HG02970 (cell line): ENCODE measurements around the gene PHC2.
"Not testable (repeated sequence)": the region's sequence is repeated elsewhere in the genome, so short reads cannot be mapped to it uniquely, and the experiment has no call there.

Source experiments
- ATAC-seq: cut with Tn5 transposase; IDR thresholded peaks from one replicate; pipeline ENCODE4 v1.9.1; 2021; ENCODE audit warnings: mild to moderate bottlenecking, moderate library complexity, moderate number of reproducible peaks; ENCODE audit not compliant: unreplicated experiment, low FRiP score

The PHC2 gene

DNA sequence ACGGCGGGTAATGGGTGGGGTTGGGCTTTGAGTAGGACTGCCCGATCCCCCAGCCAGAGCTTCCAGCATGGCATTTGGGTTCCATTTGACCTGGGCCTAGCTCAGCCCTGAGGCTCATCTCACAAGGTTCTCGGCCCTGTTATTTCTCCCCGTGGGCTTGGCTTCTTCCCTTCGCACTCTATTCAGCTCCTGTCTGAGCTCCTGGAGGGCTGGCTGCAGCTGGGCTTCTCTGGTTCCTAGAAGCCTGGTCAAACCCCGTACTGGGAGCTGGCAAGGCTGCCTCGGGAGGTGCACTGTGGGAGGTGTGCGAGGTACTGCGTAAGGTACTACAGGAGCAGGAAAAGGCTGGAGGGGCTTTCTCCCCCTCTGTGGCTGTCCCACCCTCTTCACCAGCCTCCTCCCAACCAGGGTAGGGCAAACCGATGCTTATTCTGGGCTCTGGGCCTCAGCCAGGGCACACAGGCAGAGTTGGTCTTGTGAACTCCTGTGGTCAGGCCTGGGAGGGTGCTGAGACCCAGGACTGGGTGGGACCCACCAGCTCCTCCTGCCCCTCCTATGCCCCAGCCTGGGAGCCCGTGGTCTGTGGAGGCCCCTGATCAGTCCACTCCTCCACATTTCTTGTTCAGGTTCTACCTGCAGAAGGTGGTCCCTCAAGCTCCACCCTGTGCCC lies 110.8 kb downstream of the PHC2 start:
- no peak for ATAC-seq

GRCh38 chr1:33319186-33319948 lies 111.5 kb downstream of the PHC2 start:
- no peak for ATAC-seq

DNA sequence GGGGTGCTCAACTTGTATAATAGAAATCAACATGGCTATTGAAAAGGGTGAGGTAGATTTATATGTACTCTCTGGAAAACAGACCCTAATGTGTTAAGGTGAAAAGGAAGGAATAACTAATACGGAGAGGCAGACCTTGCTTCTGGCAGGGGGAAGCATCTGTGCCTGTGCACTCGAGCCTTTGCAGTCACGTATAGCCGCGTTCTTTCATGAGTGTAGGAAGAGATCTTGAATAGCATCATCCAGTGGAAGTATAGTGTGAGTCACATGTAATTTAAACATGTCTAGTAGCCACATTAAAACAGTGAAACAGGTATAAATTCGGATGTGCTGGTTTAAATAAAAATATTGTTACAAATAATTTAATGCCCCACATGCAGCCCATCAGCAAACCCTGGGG lies 112.9 kb downstream of the PHC2 start:
- no peak for ATAC-seq

- ATAC-seq: no peak
Observed at GRCh38 chr1:33317354-33317753, 113.5 kb downstream of the PHC2 start.

- ATAC-seq: no peak
Observed at GRCh38 chr1:33316601-33317000, 114.3 kb downstream of the PHC2 start.

GRCh38 chr1:33314416-33314815 lies 116.5 kb downstream of the PHC2 start:
- ATAC-seq: no peak

- ATAC-seq: no peak
Observed at GRCh38 chr1:33312413-33312749, 118.5 kb downstream of the PHC2 start.

DNA sequence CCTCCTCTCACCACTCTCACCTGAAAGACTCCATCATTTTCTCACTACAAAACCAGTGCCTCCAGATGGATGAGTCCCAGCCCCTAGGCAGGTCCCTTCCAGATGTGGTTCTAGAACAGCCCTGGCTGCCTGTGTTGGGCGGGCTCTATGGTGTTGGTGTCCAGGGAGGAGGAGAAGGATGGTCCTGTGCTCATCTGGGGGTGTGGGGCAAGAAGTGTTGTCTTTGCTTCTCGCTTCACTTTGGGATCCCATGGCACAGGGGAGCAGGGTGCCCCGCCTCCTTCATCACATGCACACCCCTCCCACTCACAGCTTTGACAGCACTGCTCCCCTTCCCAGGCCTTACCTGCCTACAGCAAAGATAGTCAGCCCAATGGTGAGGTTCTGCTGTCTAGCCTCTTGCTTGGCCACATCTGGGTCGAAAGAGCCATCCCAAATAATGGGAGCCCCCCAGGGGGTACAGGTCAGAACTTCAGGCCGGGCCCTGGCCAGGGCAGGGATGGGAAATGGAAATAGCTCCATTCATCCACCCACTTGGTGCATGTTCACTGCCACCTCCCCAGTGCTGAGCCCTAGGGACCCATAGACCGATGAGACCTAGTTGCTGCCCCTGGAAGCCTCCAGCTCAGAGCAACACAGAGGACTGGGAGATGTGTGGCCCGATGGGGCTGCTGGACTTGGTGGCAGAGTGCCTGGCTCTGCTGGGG lies 119.0 kb downstream of the PHC2 start:
- no peak for ATAC-seq

DNA sequence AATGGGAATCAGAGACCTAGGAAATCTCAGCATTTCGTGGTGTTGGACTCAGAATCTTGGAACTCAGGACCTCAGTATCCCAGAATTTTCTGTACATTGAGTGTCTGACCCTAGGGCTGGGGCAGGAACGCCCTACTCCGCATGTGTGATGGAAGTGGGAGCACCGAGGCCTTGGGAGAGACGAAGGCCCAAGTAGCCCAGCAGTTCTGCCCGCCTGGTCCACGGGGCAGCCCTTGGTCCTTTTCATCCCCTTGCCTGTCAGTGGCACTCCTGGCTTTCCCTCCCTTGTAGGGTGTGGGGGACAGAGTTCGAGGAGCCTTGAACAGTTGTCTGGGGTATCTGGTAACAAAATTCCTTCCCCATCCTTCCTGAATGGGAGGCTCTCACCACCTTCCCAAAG lies 120.2 kb downstream of the PHC2 start:
- ATAC-seq: no peak

GRCh38 chr1:33309351-33309750 lies 121.5 kb downstream of the PHC2 start:
- ATAC-seq: not testable (repeated sequence)

GRCh38 chr1:33307494-33307864 lies 123.4 kb downstream of the PHC2 start:
- no peak for ATAC-seq

GRCh38 chr1:33306653-33307493 lies 124.0 kb downstream of the PHC2 start:
- no peak for ATAC-seq

- no peak for ATAC-seq
Observed at GRCh38 chr1:33305816-33306652, 124.9 kb downstream of the PHC2 start.

DNA sequence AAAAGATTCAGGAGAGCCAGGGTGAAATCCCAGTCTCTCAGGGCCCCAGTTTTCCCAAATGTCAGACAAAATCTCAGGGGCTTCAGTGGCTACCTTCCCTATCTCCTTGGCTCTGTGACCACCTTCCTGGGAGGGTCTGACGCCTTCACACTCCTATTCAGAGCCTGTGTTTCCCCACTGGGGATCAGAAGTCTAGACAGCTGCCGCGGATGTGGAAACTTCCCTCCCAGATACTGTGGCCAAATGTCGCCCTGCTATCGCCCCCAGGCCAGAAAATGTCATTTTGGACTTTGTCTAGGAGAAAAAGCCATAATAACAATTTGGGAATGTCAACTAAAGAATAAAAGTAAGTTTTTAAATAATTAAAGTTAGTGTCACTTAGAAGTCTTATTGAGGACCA lies 125.9 kb downstream of the PHC2 start:
- ATAC-seq: no peak

DNA sequence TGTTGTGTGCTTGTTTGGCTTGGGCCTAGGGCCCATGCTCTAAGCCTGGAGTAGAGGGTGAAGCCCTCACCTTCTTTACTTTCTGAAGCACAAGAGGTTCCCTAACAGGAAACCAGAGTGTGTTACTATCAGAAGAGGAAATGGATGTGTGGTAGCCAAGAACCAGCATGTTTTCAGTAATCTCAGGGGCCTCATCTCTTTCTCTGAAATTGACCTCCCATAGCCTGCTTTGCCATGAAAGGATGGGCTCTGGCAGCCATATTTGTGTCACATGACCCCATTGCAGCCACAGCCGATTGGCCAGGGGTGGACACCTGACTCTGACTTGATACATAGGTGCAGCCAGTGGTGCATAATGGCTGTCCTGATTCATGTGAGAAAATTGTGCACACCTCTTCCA lies 128.6 kb downstream of the PHC2 start:
- no peak for ATAC-seq

DNA sequence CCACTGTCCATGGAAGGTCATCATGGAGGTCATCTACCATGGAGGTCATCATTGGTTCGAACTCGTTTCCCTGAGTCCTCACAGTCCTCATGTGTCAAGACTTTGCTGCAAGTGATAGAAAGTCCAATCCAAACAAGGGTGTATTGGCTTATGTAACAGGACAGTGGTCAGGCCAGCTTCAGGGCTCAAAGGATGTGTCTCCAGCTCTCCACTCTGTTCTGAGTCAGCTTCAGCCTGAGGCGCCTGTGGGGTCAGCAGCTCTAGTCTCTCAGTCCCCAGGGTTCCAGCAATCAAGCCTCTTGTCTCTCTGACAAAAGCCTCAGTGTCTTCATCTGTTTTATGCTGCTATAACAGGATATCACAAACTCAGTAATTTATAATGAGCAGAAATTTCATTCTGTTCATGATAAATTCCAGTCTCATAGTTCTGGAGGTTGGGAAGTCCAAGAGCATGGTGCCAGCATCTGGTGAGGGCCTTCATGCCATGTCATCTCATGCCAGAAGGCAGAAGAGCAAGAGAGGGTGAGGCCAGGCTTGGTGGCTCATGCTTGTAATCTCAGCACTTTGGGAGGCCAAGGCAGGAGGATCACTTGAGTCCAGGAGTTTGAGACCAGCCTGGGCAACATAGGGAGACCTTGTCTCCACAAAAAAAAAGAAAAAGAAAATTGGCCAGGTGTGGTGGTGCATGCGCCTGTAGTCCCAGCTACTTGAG lies 129.5 kb downstream of the PHC2 start:
- ATAC-seq: no peak

DNA sequence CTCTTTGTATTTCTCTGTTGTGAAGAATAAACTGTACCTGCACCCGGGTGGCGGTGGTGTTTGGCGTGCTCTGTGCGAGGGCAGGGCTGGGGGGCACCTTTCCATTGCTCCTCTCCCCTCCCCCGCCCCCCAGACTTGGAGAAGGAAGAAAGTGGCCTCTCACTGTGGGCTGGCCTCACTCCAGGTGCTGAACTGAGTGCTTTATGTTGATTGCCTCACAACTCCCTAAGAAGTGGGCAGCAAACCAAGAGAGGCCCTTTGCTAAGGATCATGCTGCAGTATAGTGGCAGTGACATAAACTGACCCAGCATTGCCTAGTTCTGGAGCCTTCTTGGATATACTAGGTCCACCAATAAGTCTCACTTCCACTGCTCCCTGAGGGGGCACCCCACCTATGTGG lies 130.2 kb downstream of the PHC2 start:
- ATAC-seq: no peak

GRCh38 chr1:33299461-33300155 lies 131.3 kb downstream of the PHC2 start:
- no peak for ATAC-seq
